Mucosa of rectum (tissue), 2 donors: Measurements from ENCODE around the gene FAR2.
A peak's percentile ranks its signal among the peaks of the same experiment; 100 is the strongest.
"Not testable (repeated sequence)": the region's sequence is repeated elsewhere in the genome, so short reads cannot be mapped to it uniquely, and the experiment has no call there.

ENCODE experiments used
- H3K27ac ChIP-seq, 2 donors: one replicate each; pipeline ENCODE4 v1.7.0; 2013; ENCODE audit warnings: inconsistent platforms in 2 of 2, low read depth in 2 of 2, low read length in 2 of 2
- H3K27me3 ChIP-seq, 2 donors: one replicate each; pipeline ENCODE4 v1.7.0; 2013; ENCODE audit warnings: low read length in 2 of 2; ENCODE audit not compliant: control insufficient read depth in 2 of 2, insufficient read depth in 2 of 2
- H3K36me3 ChIP-seq, 2 donors: one replicate each; pipeline ENCODE4 v1.7.0; 2013; ENCODE audit warnings: low read length in 2 of 2; ENCODE audit not compliant: control insufficient read depth in 2 of 2, insufficient read depth in 2 of 2
- H3K4me1 ChIP-seq, 2 donors: one replicate each; pipeline ENCODE4 v1.7.0; 2013; ENCODE audit warnings: low read length in 2 of 2, mild to moderate bottlenecking in 1 of 2; ENCODE audit not compliant: control insufficient read depth in 2 of 2, insufficient read depth in 2 of 2
- H3K4me3 ChIP-seq, 2 donors: one replicate each; pipeline ENCODE4 v1.7.0; 2013; ENCODE audit warnings: low read length in 2 of 2
- H3K9ac ChIP-seq, 2 donors: one replicate each; pipeline ENCODE4 v1.7.0; 2013; ENCODE audit warnings: low read length in 2 of 2, low read depth in 1 of 2, mild to moderate bottlenecking in 1 of 2
- H3K9me3 ChIP-seq, 2 donors: one replicate each; pipeline ENCODE4 v1.7.0; 2013; ENCODE audit warnings: low read length in 2 of 2; ENCODE audit not compliant: control insufficient read depth in 2 of 2
- donor health status: healthy.
- donor health status: Normal muscosa, but diverticular disease.

FAR2 gene

DNA sequence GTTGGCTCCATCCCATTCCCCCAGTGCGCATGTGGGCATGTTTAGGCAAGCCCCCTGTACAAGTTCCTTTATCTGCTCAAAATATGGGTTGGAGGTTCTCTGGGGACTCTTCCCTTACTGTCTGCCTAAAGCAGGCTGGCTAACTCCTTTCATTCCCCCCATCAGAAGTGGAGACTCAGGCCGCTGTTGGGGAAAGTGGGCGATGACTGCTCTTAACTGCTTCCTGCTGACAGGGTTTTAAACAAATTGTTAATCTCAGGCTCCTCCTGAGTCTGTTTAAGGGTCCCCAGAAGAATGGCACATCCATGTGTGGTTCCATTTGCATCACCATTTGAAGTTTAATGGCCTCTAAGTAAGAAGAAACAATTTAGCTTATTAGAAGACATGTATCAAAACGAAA, 15.4 kb upstream of the FAR2 start:
- H3K36me3 ChIP-seq: no peaks in the 10 kb centered on the region
- H3K4me3 ChIP-seq: no peak overlapping the region
- H3K9ac ChIP-seq: no peak overlapping the region
- H3K27ac ChIP-seq: no peak overlapping the region
- H3K9me3 ChIP-seq: no peaks in the 10 kb centered on the region
- no peaks in the 10 kb centered on the region for H3K27me3 ChIP-seq
- no peaks in the 10 kb centered on the region for H3K4me1 ChIP-seq

DNA sequence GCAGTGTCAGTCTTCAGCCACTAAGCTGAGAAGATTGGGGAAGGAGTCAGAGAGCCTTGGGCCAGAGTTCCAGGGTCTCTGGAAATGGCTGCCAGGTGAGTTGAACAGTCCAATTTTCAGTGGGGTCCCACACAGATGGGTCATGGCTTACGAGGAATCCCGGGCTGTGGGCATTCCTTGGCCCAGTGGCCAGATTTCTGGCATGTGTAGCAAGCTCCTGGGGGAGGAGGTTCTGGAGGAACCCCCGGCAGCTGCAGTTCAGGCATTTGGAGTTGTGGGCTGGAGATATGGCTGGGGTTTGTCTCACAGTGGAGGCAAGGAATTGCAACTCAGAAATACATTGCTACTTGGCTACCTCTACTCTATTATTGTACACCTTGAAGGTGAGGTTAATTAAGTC, 10.8 kb upstream of the FAR2 start:
- H3K27ac ChIP-seq, H3K4me1 ChIP-seq, H3K9me3 ChIP-seq, H3K27me3 ChIP-seq, H3K36me3 ChIP-seq, H3K4me3 ChIP-seq, H3K9ac ChIP-seq: not testable (repeated sequence)

DNA sequence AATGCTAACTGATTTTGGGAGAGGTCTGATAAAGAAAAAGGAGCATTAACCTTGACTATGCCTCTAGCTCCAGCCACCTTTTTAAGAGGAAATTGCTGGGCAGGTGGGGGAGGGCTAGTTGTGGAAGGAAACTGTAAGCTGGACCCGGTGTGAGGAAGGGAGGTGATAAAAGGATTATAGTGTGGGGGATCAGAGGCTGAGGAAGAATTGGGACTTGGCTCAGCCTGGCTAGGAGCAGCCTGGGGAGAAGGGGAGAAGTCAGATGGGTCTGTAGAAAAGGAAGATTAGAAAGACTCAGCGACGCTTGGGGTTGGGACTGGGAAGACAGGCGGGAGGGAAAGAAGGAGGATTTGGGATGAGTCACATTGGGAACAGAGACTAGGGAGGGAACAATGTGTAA, 10.2 kb upstream of the FAR2 start:
- not testable (repeated sequence) for H3K27me3 ChIP-seq, H3K9ac ChIP-seq, H3K9me3 ChIP-seq, H3K27ac ChIP-seq, H3K4me1 ChIP-seq, H3K36me3 ChIP-seq, H3K4me3 ChIP-seq

DNA sequence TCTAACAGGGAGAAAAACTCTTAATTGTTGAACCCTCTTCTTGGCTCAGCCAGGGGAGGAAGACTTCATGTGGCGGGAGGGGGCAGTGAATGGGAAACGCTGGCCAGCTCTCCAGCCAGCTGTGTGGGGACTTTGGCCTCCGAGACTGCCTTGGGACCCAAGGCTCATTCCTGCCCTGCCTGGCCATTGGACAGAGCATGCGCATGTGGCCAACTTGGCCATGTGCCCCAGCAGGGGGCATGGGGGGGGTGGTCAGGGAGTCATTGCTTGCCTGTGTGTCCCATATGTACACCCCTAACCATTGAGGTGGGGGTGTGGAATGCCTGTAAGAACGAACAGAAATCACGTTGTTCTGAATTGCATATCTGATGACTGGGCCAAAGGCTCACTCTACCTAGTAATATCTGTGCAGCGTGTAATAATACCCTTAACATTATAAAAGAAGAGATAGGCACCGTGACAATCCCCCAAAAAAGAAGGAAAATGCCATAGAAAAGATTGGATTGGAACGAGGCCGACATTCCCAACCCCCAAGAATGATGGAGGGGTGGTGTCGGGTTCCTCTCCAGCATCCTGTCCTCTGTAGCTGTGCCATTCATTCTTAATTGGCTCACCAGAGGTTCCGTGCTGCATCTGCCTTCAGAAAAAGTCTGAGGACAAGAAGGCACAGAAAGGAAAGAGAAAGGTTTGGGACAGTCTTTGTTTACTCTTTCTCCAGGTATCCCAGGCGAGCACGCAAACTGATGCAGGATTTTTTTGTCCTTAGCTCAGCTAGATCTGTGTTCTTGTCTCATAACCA, 3.5 kb upstream of the FAR2 start:
- H3K4me3 ChIP-seq: no peak overlapping the region
- H3K9ac ChIP-seq: no peak overlapping the region
- H3K27me3 ChIP-seq: no peaks in the 10 kb centered on the region
- H3K9me3 ChIP-seq: no peaks in the 10 kb centered on the region
- no peaks in the 10 kb centered on the region for H3K36me3 ChIP-seq
- H3K27ac ChIP-seq: no peak overlapping the region
- peaks cover 1 to 7% of the 10 kb centered on the region in 2 donors for H3K4me1 ChIP-seq

DNA sequence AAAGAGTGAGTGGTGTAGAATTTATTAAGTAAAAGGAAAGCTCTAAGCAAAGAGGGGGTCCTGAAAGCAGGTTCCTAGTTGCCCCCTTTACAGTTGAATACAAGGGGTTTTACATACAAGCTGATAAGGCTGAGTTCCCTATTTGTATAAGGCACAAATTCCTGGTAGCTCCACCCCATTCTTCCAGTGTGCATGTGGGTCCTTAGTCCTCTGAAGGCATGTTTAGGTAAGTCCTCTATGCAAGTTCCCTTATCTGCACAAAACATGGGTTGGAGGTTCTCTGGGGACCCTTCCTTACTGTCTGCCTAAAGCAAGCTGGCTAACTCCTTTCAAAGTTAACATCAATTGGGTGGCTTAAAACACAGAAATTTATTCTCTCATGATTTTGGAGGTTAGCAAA, 2.9 kb upstream of the FAR2 start:
- H3K4me3 ChIP-seq: no peak overlapping the region
- H3K9ac ChIP-seq: no peak overlapping the region
- H3K4me1 ChIP-seq: peaks cover 3 to 7% of the 10 kb centered on the region in 2 donors
- no peaks in the 10 kb centered on the region for H3K27me3 ChIP-seq
- H3K36me3 ChIP-seq: no peaks in the 10 kb centered on the region
- H3K9me3 ChIP-seq: no peaks in the 10 kb centered on the region
- H3K27ac ChIP-seq: no peak overlapping the region

DNA sequence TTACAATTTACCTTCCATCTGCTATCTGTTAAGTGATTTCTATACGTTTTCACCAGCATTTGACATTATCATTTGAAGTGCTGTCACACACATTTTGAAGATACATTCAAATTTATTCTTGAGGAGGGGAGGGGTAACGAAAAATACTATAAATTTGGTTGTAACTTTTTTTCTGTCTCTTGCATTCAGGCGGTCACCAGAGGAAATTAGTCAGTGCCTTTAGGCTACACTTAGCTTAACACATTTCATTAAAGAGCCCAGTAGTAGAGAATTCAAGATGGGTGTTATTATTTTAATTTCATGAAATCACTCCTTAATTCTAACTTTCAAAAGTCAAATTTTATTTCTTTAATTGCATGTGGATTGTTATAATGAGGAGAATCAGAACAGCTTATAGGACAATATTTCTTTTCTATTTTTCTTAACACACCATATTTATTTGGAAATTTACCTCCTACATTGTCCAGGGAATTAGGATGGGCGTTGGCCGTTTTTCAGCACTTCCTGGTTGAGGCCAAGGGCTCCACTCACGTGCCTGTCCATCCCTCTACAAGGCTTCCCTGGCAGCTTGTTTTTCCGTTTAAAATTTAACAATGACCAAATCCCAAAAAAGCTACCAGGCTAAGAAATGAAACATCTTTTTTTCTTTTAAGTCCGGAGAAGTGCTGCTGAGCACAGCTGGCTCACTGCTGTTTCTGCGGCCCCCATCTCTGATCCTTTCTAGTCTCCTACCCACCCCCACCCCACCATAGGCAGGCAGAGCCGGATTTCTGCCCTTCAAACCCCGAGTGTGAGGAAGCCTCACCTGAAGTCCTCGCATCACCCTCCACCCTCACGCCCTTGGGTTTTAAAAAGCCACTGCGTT, 1.1 kb upstream of the FAR2 start:
- Histone ChIP-seq H3K4me1 (peaks cover 14 to 16% of the 10 kb centered on the region in 2 donors), H3K9ac (peak overlapping the region; percentile 58 to 93), H3K4me3 (peak overlapping the region; percentile 88 to 91), H3K27ac (peak overlapping the region; percentile 88 to 92), H3K9me3 (no peaks in the 10 kb centered on the region), H3K36me3 (no peaks in the 10 kb centered on the region), H3K27me3 (no peaks in the 10 kb centered on the region)

DNA sequence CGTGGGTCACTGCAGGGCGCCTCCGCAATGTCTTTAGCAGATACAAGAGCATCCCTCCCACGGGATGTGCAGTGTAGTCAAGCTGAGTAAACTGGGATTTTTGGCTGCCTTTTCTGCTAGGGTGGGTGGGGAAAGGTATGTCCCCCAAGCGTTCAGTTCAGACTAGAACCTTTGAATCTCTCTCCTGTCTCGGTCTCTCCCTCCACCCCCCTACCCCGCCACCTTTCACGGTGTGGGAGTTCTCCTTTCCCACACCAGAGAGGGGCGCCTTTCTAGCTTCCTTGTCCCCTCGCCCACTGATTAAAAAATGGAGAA, 525 bp upstream of the FAR2 start:
- Histone ChIP-seq H3K4me3 (peak overlapping the region; percentile 88 to 91), H3K27me3 (no peaks in the 10 kb centered on the region), H3K4me1 (peaks cover 18 to 19% of the 10 kb centered on the region in 2 donors), H3K27ac (peak overlapping the region; percentile 88 to 92), H3K9me3 (no peaks in the 10 kb centered on the region), H3K36me3 (no peaks in the 10 kb centered on the region), H3K9ac (peak overlapping the region; percentile 82 to 93)

DNA sequence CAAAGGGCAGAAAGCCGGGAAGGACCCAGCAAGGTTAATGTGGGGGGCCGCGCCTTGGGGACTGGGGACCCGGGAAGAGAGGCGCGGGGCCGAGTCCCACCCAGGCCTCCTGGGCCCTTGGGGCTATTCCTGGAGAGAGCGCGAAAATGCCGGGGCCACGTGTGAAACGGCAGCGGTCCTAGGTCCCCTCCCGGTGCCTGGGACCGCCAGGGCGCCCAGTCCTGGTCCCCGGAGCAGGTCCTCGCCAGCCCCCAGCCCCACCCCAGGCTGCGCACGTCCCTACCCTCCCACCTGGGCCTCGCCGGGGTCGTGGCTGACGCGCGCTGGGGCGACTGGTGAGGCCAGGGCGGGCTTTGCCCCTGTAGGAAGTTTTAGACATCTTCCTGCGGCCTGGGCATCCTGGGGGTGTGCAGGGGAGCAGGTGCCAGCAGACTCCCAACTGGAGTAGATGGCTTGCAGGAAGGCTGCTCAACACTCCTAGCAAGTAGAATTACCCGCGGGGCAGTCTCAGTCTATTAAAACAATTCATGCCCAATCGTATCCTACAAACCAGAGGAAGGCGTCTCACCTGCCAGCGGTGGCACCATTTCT, 708 bp downstream of the FAR2 start:
- H3K9ac ChIP-seq: peak overlapping the region; percentile 82 to 93
- no peaks in the 10 kb centered on the region for H3K9me3 ChIP-seq
- H3K36me3 ChIP-seq: no peaks in the 10 kb centered on the region
- H3K27ac ChIP-seq: peak overlapping the region; percentile 88 to 92
- peaks cover 18 to 19% of the 10 kb centered on the region in 2 donors for H3K4me1 ChIP-seq
- H3K27me3 ChIP-seq: no peaks in the 10 kb centered on the region
- H3K4me3 ChIP-seq: peak overlapping the region; percentile 88 to 91

DNA sequence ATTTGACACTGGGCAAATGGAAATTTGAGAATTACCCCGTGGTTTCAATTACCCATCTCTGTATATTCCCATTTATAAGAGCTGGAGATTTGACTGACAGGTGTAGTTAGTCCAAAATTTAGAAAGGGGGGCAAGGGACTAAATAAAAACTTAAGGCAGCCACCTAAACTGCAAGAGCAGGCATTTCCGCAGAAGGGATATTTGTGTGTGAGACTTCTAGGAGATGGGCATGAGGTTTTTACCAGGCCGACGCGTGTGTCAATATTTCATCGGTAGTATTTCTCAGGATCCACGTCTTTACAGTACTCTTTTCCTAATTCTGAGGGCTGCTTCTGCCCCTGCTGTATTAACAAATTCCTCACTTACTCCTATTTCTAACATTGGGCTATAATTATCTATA, 1.4 kb downstream of the FAR2 start:
- no peak overlapping the region for H3K9ac ChIP-seq
- H3K27ac ChIP-seq: peak overlapping the region in 1 of 2 donors; percentile 88
- peak overlapping the region; percentile 88 to 91 for H3K4me3 ChIP-seq
- H3K36me3 ChIP-seq: no peaks in the 10 kb centered on the region
- peaks cover 18 to 19% of the 10 kb centered on the region in 2 donors for H3K4me1 ChIP-seq
- no peaks in the 10 kb centered on the region for H3K27me3 ChIP-seq
- H3K9me3 ChIP-seq: no peaks in the 10 kb centered on the region

DNA sequence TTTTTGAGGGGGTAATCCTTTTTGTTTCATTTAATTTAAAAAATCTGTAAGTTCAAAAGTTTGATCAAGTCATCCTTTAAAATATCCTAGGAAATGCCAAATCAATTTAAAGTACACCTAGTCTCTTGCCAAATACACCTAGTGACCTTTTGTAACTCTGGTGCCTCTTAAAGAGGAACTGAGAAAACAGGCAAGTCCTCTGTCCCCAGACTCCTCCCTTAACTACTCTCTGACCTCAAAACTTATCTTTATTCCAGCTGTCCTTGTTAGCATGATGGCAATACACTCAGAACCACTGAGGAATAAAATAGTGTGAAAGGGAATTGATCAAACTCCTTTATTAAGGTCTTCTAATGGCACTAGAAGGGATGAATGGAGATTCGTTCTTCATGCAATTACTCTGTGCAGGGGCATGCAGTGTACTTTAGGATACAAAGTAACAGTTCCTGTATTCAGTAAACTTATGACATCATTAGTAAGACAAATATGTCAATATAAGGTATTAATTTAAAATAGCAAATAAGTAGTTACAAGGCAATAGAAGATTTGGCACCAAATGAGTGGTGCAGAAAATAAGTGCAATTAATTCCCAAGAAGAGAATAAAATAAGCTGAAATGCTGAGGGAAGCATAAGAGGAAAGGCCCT, 3.3 kb downstream of the FAR2 start:
- Histone ChIP-seq H3K27ac (peak overlapping the region in 1 of 2 donors; percentile 41), H3K4me3 (no peak overlapping the region), H3K9me3 (no peaks in the 10 kb centered on the region), H3K27me3 (no peaks in the 10 kb centered on the region), H3K4me1 (peaks cover 18 to 19% of the 10 kb centered on the region in 2 donors), H3K9ac (no peak overlapping the region), H3K36me3 (no peaks in the 10 kb centered on the region)
